ENCODE results near the gene MCL1. TPM values are rescaled to one million over a fixed set of nuclear protein-coding genes. Genes with fewer than 3 reads are reported as not detected.

MCL1 gene
- polyA plus RNA-seq, 1 donor (not counting 4 experiments of a cell fraction or from before 2014, with no cell fraction given), result 237 TPM

- H3K9me1 ChIP-seq (ENCODE audit: control insufficient read depth, extremely low read depth, insufficient read depth, low read length), result peaks cover 3% of the 10 kb centered on the region
- H3K9ac ChIP-seq (ENCODE audit: control insufficient read depth, extremely low read depth, insufficient read depth, low read length), result peak overlapping the region; percentile 99
- peak overlapping the region; percentile 94 for H3K4me2 ChIP-seq (ENCODE audit: control insufficient read depth, extremely low read depth, insufficient read depth, low read depth, low read length)
- H3K27me3 ChIP-seq (ENCODE audit: control insufficient read depth, extremely low read depth, insufficient read depth, low read length), result no peaks in the 10 kb centered on the region
- no peak for TF ChIP-seq EZH2 (IDR thresholded peaks at IDR 0.05; ENCODE audit: low read length)
- TF ChIP-seq CTCF (optimal IDR thresholded peaks at IDR 0.05 in 1 of 3, IDR thresholded peaks at IDR 0.05 in 1 of 3, conservative IDR thresholded peaks at IDR 0.05 in 1 of 3; ENCODE audit: extremely low read depth in 1 of 3, insufficient read depth in 2 of 3, low read length in 3 of 3), result peak in 1 of 3 experiments; percentile 48
- DNase-seq (ENCODE audit: low read depth, low spot score) (peak; percentile 96), FAIRE-seq (peak; percentile 29)
- peaks cover 0 to 2% of the 10 kb centered on the region in 2 experiments for H3K36me3 ChIP-seq (ENCODE audit: control insufficient read depth in 2 of 2, extremely low read depth in 1 of 2, insufficient read depth in 2 of 2, low read length in 2 of 2)
- no peaks in the 10 kb centered on the region for H4K20me1 ChIP-seq (ENCODE audit: control insufficient read depth, extremely low read depth, insufficient read depth, low read length)
- H2AFZ ChIP-seq (ENCODE audit: control insufficient read depth, low read length), result peak overlapping the region; percentile 90
- dilution Hi-C loops (cut with MboI; ENCODE audit: extremely low pct_ligation_motif_present, low sequenced_read_pairs), result no loop called here
- peaks cover 7% of the 10 kb centered on the region for H3K79me2 ChIP-seq (ENCODE audit: control insufficient read depth, insufficient read depth, low read length)
- peak overlapping the region; percentile 99 for H3K27ac ChIP-seq (ENCODE audit: control insufficient read depth, insufficient read depth, low read length)
- no peaks in the 10 kb centered on the region for H3K9me3 ChIP-seq (ENCODE audit: control insufficient read depth, low read depth, low read length)
- peak overlapping the region; percentile 43 to 74 (median 69) for H3K4me3 ChIP-seq (ENCODE audit: control insufficient read depth in 2 of 3, extremely low read depth in 1 of 3, insufficient read depth in 2 of 3, low read depth in 1 of 3, low read length in 3 of 3)
- peaks cover 45% of the 10 kb centered on the region for H3K4me1 ChIP-seq (ENCODE audit: control insufficient read depth, extremely low read depth, insufficient read depth, low read length)
Measured at GRCh38 chr1:150561254-150561973, 18.0 kb downstream of the MCL1 start.

- H3K27me3 ChIP-seq (ENCODE audit: control insufficient read depth, extremely low read depth, insufficient read depth, low read length), result no peaks in the 10 kb centered on the region
- no peaks in the 10 kb centered on the region for H4K20me1 ChIP-seq (ENCODE audit: control insufficient read depth, extremely low read depth, insufficient read depth, low read length)
- H2AFZ ChIP-seq (ENCODE audit: control insufficient read depth, low read length), result peak overlapping the region; percentile 90
- peaks cover 0 to 4% of the 10 kb centered on the region in 2 experiments for H3K36me3 ChIP-seq (ENCODE audit: control insufficient read depth in 2 of 2, extremely low read depth in 1 of 2, insufficient read depth in 2 of 2, low read length in 2 of 2)
- peak overlapping the region; percentile 94 for H3K4me2 ChIP-seq (ENCODE audit: control insufficient read depth, extremely low read depth, insufficient read depth, low read depth, low read length)
- H3K9me1 ChIP-seq (ENCODE audit: control insufficient read depth, extremely low read depth, insufficient read depth, low read length), result peaks cover 3% of the 10 kb centered on the region
- TF ChIP-seq EZH2 (IDR thresholded peaks at IDR 0.05; ENCODE audit: low read length), result no peak
- peak; percentile 77 to 84 (median 82) for TF ChIP-seq CTCF (optimal IDR thresholded peaks at IDR 0.05 in 1 of 3, IDR thresholded peaks at IDR 0.05 in 1 of 3, conservative IDR thresholded peaks at IDR 0.05 in 1 of 3; ENCODE audit: extremely low read depth in 1 of 3, insufficient read depth in 2 of 3, low read length in 3 of 3)
- H3K4me3 ChIP-seq (ENCODE audit: control insufficient read depth in 2 of 3, extremely low read depth in 1 of 3, insufficient read depth in 2 of 3, low read depth in 1 of 3, low read length in 3 of 3), result peak overlapping the region; percentile 43 to 74 (median 69)
- dilution Hi-C loops (cut with MboI; ENCODE audit: extremely low pct_ligation_motif_present, low sequenced_read_pairs), result no loop called here
- FAIRE-seq (no peak), DNase-seq (ENCODE audit: low read depth, low spot score) (no peak)
- H3K9me3 ChIP-seq (ENCODE audit: control insufficient read depth, low read depth, low read length), result no peaks in the 10 kb centered on the region
- H3K4me1 ChIP-seq (ENCODE audit: control insufficient read depth, extremely low read depth, insufficient read depth, low read length), result peaks cover 45% of the 10 kb centered on the region
- peak overlapping the region; percentile 99 for H3K9ac ChIP-seq (ENCODE audit: control insufficient read depth, extremely low read depth, insufficient read depth, low read length)
- H3K79me2 ChIP-seq (ENCODE audit: control insufficient read depth, insufficient read depth, low read length), result peaks cover 4% of the 10 kb centered on the region
- peak overlapping the region; percentile 99 for H3K27ac ChIP-seq (ENCODE audit: control insufficient read depth, insufficient read depth, low read length)
Measured at GRCh38 chr1:150560576-150561253, 18.7 kb downstream of the MCL1 start.
